ENCODE data around the gene TYSND1.

TYSND1 gene

DNA sequence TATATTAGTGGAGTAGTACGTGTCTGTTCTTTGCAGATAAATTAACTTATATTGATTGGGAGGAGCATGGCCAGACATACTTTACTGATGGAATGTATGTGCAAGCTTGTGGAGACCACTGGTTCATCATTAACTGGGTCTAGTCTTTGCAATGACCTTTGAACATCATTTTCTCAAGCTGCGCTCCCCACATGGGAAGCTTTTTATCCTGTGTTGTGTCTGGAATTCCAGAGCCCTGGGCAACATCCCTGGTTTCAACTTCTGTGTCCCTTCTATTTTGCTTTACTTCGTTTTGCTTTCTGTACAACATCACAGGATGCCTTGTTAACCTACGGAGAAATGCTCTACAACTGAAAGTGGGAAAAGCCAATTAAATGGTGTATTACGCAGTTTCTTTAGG, 55.5 kb downstream of the TYSND1 start:
- DNase-seq (ENCODE audit: extremely low read depth, low read depth) = no peak
- TF ChIP-seq, protein P1, sequence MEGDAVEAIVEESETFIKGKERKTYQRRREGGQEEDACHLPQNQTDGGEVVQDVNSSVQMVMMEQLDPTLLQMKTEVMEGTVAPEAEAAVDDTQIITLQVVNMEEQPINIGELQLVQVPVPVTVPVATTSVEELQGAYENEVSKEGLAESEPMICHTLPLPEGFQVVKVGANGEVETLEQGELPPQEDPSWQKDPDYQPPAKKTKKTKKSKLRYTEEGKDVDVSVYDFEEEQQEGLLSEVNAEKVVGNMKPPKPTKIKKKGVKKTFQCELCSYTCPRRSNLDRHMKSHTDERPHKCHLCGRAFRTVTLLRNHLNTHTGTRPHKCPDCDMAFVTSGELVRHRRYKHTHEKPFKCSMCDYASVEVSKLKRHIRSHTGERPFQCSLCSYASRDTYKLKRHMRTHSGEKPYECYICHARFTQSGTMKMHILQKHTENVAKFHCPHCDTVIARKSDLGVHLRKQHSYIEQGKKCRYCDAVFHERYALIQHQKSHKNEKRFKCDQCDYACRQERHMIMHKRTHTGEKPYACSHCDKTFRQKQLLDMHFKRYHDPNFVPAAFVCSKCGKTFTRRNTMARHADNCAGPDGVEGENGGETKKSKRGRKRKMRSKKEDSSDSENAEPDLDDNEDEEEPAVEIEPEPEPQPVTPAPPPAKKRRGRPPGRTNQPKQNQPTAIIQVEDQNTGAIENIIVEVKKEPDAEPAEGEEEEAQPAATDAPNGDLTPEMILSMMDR (IDR thresholded peaks at IDR 0.05; ENCODE audit: low read depth, low read length) = no peak

DNA sequence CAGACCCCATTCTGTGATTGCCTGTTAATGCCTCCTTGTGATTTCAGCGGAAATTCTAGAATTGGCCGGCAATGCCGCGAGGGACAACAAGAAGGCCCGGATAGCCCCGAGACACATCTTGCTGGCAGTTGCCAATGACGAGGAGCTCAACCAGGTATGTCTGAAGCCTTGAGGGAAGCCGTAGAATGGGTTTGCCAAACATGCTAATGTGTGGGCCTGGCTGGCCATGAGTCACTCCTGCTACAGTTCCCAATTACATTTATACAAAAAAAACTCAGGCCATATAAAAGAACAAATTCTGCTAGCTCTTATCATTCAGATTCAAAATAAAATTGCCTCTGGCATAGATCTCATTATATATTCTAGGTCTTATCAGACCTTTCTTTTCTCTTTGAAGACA, 56.5 kb downstream of the TYSND1 start:
- TF ChIP-seq, protein P1 (IDR thresholded peaks at IDR 0.05; ENCODE audit: low read depth, low read length) = no peak
- no peak for DNase-seq (ENCODE audit: extremely low read depth, low read depth)

DNA sequence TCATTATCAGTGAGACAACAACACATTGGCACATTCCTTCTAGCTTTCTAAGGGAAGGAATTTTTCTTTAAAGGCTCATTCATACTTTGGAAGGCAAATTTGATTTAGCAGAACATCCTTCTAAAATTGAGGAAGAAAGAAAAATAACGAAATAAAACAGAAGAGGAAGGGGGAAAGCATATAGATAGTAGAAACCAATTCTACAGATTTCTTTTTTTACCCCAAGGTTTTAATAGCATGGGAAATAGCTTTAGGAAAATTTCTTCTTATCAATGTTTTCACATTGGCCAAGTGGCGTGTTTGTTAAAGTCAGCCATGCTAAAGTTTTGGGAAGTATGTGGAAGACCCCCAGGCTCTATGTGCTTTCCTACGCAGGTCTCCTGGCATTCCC, 58.2 kb downstream of the TYSND1 start:
- no peak for DNase-seq (ENCODE audit: extremely low read depth, low read depth)
- TF ChIP-seq, protein P1 (IDR thresholded peaks at IDR 0.05; ENCODE audit: low read depth, low read length) = no peak

Measured in AG09319 (cell line).